KG1 (cell line): Measurements from ENCODE around the gene CWC27.
"Not testable (repeated sequence)": the region's sequence is repeated elsewhere in the genome, so short reads cannot be mapped to it uniquely, and the experiment has no call there.

Experiments used
- DNase-seq: peaks from one replicate; lab custom pipeline; 2025; lab: John Stamatoyannopoulos, UW

CWC27 gene

GRCh38 chr5:64923151-64923685 lies 154.5 kb downstream of the CWC27 start:
- no peak for DNase-seq

- DNase-seq, result no peak
Measured at GRCh38 chr5:64925123-64925522, 156.4 kb downstream of the CWC27 start.

GRCh38 chr5:64929833-64930232 lies 161.1 kb downstream of the CWC27 start:
- DNase-seq, result no peak

DNA sequence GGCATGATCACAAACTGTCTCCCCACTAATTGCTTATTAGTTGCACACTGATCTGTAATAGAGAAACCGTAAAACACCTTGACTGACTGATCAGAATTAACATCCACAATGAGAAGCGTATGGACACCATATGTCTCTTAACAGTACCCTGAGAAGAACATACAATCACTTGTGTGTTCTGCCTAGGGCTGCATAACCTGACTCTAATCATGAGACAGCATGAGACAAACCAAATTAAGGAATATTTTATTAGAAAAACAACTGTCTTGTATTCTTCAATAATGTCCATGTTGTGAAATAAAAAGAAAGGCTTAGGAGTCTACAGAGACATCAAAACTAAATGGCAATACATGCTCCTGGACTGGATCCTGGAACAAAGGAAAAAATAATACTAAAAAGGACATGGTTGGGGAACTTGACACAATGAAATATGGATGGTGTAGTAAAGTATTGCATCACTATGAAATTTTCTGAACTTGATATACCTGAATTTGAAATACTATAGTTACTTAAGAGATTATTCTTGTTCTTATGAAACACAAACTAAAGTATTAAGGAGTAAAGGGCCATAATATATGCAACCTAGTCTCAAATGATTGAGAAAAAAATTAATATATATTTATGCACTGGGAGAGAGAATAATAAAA lies 162.1 kb downstream of the CWC27 start:
- no peak for DNase-seq

DNA sequence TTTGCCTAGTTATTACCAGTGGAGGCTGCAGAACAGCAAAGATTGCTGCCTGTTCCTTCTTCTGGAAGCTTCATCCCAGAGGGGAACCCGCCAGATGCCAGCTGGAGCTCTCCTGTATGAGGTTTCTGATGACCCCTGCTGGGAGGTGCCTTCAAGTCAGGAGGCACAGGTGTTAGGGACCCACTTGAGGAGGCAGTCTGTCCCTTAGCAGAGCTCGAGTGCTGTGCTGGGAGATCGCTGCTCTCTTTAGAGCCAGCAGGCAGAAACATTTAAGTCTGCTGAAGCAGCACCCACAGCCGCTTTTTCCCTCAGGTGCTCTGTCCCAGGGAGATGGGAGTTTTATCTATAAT lies 170.7 kb downstream of the CWC27 start:
- not testable (repeated sequence) for DNase-seq

DNA sequence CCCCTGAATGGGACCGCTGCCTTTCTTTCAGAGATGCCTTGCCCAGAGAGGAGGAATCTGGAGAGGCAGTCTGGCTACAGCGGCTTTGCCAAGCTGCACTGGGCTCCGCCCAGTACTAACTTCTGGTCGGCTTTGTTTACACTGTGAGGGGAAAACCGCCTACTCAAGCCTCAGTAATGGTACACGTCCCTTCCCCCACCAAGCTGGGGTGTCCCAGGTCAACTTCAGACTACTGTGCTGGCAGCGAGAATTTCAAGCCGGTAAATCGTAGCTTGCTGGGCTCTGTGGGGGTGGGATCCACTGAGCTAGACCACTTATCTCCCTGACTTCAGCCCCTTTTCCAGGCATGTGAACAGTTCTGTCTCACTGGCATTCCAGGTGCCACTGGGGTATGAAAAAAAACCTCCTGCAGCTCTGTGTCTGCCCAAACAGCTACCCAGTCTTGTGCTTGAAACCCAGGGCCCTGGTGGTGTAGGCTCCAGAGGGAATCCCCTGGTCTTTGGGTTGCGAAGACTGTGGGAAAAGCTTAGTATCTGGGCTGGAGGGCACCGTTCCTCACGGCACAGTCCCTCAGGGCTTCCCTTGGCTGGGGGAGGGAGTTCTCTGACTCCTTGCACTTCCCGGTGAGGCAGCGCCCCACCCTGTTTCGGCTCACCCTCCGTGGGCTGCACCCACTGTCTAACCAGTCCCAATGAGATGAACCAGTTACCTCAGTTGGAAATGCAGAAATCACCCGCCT lies 171.2 kb downstream of the CWC27 start:
- DNase-seq, result no peak

GRCh38 chr5:64942460-64942859 lies 173.7 kb downstream of the CWC27 start:
- no peak for DNase-seq

- no peak for DNase-seq
Measured at GRCh38 chr5:64944868-64945267, 176.1 kb downstream of the CWC27 start.

DNA sequence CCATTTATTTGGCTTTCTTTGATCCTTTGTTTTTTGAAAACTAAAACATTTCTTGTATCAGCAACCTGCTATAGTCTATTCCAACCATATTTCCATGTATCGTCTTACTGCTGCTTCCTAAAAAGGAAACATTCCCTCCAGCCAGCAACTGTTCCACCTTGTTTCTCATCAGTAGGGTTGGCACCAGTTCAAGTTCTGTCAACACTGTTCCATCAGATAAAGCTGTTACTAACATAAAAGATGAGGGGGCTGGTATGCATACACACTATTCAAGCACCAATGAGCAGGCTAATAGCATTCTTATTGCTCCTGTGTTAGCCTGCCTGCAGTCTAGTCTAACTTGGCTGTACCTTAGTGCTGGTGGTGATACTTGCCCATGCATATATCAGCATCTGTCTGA lies 178.3 kb downstream of the CWC27 start:
- DNase-seq, result no peak

GRCh38 chr5:64947801-64948200 lies 179.1 kb downstream of the CWC27 start:
- DNase-seq, result no peak

DNA sequence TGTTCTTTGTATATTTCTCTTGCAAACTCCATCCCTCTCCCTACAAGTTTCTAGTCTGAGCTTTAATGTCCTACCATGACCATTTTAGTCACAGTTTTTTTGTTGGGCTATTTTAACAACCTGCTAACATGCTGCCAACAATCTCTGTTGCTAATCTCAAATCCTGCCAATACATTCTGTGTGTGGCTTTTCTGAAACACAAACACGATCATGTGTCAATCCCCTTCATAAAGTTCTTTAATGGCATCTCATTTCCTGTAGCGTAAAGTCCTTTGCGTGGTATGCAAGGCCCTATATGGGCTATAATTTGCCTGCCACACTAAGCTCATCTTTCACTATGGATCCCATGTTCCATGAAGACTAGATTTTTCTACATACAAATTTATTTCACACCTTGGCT lies 180.6 kb downstream of the CWC27 start:
- DNase-seq, result no peak

- no peak for DNase-seq
Measured at GRCh38 chr5:64952951-64953673, 184.4 kb downstream of the CWC27 start.

DNA sequence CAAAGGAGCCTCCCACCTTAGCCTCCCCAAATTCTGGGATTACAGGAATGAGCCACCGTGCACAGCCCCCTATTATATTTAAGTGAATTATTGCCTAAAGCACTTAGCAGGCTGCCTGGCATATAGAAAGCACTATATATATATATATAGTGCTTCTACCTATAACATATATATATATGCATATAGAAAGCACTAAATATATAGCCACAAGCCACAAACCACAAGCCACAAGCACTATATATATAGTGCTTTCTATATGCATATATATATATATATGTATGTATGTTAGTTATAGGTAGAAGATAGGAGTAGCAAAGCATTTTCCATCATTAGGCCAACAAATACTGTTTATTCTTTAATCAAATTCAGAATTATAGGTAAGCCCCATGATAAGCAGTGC lies 185.8 kb downstream of the CWC27 start:
- DNase-seq, result no peak

DNA sequence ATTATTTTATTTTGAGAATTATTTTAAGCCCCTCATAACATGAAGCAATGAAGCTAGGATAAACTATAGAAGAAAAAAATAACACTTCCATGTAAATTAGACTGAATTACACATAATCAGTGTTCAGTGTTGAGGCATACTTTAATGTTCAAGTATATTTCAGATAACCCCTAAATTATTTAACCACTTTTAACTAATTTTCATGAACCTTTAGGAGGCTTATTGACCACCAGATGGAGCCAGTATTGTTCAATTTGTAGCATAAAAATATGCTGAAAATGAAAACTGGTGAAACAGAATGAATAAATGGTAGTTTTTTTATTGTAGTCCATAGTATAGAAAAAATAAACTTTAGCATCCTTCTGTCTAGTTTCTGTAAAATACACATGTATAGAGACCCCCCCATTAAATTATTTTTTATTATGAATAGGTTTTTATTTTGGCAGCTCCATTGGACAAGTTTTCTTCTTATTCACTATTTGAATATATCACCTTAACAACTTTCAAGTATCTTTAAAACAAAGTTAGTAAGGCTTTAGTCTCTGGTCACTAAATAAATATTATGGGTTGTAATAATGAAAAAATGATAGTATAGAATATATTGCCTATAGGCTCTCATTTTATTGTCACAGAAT lies 190.1 kb downstream of the CWC27 start:
- DNase-seq, result no peak

DNA sequence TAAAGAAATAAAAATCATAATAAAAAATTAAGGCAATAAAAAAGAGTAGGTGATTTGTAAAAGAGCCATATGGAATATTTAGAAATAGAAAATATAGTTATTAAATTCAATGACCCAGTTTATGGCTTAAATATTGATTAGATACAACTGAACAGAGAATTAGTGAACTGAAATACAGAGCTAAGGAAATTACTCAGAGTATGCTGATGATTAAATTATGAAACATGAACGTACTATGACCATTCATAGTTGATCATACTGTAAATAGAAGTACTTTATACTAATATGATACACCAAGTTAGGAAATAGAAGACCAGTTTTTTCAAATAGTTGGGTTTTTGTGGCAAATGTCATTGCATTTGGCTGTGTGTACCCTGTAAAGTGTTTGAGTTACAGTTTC lies 194.5 kb downstream of the CWC27 start:
- DNase-seq, result no peak

DNA sequence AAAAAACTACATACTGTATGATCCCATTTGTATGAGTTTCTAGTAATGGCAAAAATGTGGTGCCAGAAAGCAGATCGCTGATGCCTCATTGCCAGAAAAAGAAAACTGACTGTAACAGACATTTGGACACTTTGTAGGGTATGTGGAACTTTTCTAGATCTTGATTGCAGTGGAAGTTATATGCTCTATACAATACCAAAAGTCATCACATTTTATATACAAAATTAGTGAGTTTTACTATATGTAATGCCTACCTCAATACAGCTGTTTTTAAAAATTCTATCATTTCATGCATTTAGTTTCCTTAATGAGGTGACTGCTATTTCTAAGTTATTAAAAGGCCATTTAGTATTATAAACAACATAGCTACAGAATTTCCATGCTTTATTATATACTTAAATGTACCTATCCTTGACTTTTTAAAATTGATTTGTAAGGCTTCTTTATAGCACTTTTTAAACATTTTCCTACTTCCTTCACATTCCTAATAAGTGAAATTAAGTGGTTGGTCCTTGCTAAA lies 199.9 kb downstream of the CWC27 start:
- DNase-seq, result no peak

DNA sequence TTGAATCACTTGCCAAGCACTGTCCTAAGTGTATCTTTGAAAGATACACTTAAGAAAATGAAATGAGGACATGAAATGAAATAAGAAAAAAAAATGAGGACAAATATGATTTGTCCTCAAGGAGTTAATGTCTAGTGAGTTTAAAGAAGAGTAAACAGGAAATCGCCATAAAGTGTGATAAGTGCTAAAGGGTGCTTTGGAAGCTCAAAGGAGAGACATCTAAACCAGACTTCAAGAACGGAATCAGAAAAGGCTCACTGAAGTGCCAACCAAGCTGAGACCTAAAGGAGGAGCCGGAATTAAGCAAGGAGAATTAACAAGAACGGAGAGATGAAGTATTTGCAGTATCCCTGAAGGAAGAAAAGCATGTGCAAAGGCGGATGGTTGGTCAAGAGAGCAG lies 200.8 kb downstream of the CWC27 start:
- no peak for DNase-seq

DNA sequence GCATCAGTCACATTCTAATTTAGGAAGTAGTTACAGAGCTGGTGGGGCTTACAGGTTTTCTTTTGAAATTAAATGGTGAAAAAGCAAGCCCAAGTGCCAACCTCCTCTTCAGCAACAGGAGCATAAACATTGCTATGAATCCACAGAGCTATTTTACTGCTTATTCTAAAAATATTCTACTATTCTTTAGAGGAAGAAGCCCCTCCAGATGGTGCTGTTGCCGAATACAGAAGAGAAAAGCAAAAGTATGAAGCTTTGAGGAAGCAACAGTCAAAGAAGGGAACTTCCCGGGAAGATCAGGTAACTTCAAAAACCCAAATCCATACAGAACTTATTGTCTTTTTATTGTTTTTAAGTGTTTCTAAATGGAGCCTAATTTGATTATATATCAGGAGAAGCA lies 202.8 kb downstream of the CWC27 start:
- DNase-seq, result no peak

DNA sequence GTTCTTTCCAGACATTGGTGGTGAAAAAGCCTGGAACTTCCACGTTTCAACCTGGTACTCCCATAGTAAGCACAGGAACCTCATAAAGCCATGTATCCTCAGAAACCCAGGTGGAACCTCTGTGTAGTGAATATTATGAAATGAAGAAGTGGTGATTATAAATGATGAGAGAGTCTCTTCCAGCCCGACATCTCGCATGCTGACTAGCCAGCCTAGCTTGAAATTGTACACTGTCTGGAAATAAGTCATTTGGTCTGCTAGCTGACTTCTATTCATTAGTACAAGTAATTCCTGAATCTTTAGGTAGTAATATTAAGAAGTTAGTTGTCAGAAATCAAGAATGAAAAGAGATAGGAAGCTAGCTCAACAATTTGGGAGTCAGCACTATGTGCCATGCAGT lies 203.3 kb downstream of the CWC27 start:
- DNase-seq, result no peak

- DNase-seq, result no peak
Measured at GRCh38 chr5:64972591-64972990, 203.9 kb downstream of the CWC27 start.

DNA sequence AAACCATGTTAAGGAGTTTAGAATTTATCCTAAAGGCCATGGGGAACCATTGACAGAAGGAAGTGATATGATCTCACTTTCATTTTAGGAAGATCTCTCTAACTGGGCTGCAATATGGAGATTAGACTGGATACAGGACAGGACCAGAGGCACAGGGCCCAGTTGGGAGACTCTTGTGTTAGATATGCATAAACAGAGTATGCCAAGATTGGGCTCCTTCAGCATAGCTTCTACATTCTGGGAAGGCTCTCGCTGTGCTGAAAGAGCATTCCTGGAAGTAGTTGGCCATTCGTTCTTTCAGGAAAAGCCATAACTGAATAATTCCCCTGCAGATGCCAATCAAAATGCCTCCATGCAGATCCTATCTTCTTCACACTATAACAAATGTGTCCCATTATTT lies 204.5 kb downstream of the CWC27 start:
- DNase-seq, result no peak

DNA sequence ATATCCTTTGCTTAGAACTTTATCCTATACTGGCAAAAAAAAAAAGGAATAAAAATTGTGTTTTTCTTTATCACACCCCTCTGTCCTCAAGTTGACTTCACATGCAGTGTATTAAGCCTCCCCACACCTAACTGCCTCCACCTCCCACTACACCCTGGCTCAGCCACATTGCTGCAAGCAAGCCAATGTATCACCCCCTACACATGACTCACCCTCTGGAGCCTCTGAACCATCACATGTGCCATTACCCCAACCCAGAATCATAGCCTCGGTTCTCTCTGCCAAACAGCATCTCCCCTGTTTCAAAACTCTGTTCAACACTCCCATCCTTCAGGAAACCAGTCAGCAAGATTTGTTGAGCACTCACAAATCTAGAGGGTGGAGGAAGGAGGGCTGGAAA lies 209.0 kb downstream of the CWC27 start:
- no peak for DNase-seq
